Fibroblast of pulmonary artery (primary cell): ENCODE measurements around the gene PDE9A.

Experiments
- DNase-seq: peaks from one replicate; pipeline ENCODE4 v3.0.0-alpha.2; 2010; ENCODE audit warnings: low read depth
- H3K4me3 ChIP-seq: replicated peaks from 2 replicates; pipeline ENCODE4 v1.5.1; 2011; ENCODE audit warnings: low read depth, mild to moderate bottlenecking, control low read depth, low read length, moderate library complexity
- TF ChIP-seq, protein P1 (sequence below): IDR thresholded peaks from 2 replicates; pipeline ENCODE4 v1.5.1; 2011; ENCODE audit warnings: mild to moderate bottlenecking, control low read depth, low read length, inconsistent platforms; ENCODE audit errors: missing control alignments

The PDE9A gene

DNA sequence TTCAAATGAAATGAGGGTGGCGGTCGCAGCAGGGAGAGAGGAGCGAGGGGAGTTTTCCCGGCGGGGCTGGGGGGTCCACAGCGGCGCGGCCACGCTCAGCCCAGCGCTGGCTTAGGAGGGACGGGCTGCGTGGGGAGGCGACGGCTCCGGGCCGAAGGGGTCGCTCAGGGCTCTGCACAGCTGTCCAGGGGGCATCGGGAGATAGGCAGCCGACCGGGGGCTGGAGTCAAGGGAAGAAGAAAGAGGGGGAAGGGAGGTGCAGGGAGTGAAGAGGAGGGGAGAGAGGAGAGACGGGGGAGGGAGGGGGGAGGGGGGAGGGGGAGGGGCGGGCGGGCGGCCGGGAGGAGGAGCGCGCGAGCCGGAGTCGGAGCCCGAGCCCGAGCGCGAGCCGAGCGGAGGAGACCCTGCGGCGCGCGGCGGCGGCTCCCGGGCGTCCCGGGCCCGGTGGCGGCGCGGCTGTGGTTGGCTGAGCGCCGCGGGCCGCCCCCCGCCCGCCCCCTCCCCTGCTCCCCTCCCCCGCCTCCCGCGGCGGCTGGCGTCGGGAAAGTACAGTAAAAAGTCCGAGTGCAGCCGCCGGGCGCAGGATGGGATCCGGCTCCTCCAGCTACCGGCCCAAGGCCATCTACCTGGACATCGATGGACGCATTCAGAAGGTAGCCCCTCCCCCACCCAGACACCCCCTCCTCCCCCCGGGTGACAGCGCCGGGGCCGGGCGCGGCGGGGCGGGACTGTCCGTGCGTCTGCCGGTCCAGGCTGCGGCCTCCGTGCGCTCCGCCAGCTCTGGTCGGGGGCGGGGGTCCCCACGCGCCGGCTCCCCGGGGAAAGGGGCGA lies at the start of gene PDE9A:
Gene PDE9A, plus strand, starts transcription at position 391 of the 831 bp plus-strand sequence. Its CDS starts 194 bp downstream, at position 585.
- DNase-seq, result no peak
- H3K4me3 ChIP-seq, result no peak within 1 kb of the TSS
- TF ChIP-seq, protein P1, sequence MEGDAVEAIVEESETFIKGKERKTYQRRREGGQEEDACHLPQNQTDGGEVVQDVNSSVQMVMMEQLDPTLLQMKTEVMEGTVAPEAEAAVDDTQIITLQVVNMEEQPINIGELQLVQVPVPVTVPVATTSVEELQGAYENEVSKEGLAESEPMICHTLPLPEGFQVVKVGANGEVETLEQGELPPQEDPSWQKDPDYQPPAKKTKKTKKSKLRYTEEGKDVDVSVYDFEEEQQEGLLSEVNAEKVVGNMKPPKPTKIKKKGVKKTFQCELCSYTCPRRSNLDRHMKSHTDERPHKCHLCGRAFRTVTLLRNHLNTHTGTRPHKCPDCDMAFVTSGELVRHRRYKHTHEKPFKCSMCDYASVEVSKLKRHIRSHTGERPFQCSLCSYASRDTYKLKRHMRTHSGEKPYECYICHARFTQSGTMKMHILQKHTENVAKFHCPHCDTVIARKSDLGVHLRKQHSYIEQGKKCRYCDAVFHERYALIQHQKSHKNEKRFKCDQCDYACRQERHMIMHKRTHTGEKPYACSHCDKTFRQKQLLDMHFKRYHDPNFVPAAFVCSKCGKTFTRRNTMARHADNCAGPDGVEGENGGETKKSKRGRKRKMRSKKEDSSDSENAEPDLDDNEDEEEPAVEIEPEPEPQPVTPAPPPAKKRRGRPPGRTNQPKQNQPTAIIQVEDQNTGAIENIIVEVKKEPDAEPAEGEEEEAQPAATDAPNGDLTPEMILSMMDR, result no peak

DNA sequence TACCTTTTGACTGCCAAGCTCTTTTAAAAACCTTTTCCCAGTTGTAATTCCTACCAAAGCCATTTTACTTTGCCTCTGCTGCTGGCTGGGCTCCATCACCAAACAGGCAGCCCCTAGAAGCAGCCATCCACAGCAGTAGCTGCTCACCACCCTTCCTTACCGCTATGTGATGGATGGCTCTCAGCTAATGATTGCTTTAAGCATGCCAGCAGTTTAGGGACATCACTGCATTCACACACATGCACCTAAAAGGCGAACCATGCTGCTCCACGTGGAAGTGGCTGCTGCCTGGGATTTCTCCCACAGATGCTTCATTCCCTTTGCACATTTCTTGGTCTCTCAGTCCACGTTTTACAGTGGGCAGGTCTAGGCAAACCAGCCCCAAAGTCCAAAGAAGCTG lies 46.3 kb upstream of the PDE9A start:
- no peak overlapping the region for H3K4me3 ChIP-seq
- TF ChIP-seq, protein P1, result no peak
- no peak for DNase-seq

DNA sequence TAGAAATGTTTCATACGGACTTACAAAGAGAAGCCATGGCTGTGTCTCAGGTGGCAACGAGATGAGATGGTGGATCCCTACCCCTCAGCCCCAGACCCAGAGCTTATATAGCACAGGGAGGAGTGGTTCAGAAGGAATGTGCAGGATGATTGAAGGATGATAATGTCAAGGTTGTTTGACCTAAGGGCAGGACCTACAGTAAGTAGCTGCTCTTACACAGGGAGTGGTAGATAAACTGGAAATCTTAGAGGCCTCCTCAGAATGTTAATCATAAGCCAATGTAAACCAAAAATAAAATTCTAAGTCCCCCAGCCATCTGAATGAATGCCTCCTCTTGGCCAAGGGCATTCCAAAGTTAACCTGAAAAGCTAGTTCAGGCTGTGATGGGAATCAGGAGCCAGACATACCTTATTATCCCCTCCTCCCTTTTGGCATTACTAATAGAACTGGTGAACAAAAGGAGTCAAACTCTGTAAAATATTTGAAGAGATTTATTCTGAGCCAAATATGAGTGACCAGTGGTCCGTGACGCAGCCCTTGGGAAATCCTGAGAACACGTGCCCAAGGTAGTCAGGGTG lies 45.8 kb upstream of the PDE9A start:
- TF ChIP-seq, protein P1, result no peak
- DNase-seq, result no peak
- no peak overlapping the region for H3K4me3 ChIP-seq

DNA sequence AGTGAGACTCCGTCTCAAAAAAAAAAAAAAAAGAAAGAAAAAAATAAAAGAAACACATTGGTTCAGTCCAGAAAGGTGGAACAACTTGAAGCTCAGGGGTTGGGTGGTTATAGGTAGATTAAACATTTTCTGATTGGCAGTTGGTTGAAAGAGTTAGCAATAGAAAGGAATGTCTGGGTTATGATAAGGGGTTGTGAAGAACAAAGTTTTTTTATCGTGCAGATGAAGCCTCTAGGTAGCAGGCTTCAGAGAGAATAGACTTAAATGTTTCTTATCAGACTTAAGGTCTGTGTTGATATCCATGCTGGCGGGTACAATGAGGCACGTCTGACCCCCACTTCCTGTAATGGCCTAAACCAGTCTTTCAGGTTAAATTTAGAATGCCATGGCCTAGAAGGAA lies 45.0 kb upstream of the PDE9A start:
- no peak for DNase-seq
- no peak overlapping the region for H3K4me3 ChIP-seq
- TF ChIP-seq, protein P1, result no peak

DNA sequence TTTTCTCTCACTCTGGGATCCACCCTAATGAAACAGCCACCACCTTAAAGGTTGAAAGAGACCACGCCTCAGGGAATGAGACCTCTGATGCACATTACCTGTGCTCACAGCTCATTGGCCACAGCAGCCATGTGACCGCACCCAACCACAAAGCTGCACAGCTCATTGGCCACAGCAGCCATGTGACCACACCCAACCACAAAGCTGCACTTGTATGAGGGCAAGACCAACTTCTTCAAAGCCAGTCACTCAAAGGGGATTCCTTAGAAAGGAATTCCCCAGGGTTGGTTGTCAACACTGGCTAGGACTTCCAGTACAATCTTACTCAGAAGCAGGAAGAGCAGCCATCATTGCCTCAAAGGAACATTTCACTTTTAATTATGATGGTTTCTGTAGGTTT lies 43.6 kb upstream of the PDE9A start:
- DNase-seq, result no peak
- TF ChIP-seq, protein P1, result no peak
- H3K4me3 ChIP-seq, result no peak overlapping the region

DNA sequence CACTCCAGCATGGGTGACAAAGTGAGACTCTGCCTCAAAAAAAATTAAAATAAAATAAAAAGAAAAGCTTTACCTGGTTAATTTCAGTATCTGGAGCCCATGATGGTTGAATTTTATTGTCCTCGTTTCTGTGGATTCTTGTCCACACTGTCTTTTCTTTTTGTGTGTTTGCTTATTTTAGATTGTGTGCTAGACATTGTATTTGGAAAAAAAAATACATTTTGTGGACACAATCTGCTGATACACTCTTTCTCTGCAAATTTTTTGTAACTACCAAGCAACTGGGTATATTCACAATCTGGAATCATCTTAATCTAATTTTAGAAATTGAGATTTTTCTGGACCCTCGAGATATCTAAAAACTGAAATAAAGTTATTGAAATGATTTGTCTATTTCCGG lies 41.6 kb upstream of the PDE9A start:
- H3K4me3 ChIP-seq, result no peak overlapping the region
- no peak for DNase-seq
- TF ChIP-seq, protein P1, result no peak
